K562 (cell line): Measurements from ENCODE around the gene ADCYAP1R1. TPM values are rescaled to one million over a fixed set of nuclear protein-coding genes. Genes with fewer than 3 reads are reported as not detected.
A peak's percentile ranks its signal among the peaks of the same experiment; 100 is the strongest.

ENCODE experiments used
- ATAC-seq: fragments of 200-7000 bp; cut with Tn5 transposase; 3 replicates; pipeline ENCODE4 v1.9.1; 2020; ENCODE audit warnings: moderate library complexity
- BruUV-seq: library from RNA; stranded (reverse); fragments of 400-500 nt; replicated peaks from 2 replicates; lab custom pipeline; 2021; lab: Mats Ljungman, UMichigan
- CTCF ChIA-PET: fragments of 300-600 bp; formaldehyde crosslinking; extraction: SDS; loops from one replicate; lab custom pipeline; 2021; ENCODE audit warnings: low intra/inter-chr PET ratio; lab: Yijun Ruan, JAX
- POLR2A ChIA-PET: fragments of 300-600, 350-650 bp; sonication (Branson Sonifier 250); formaldehyde crosslinking; extraction: SDS; loops from one replicate; lab custom pipeline; 2021; ENCODE audit warnings: antibody characterized with exemption, inconsistent platforms; lab: Yijun Ruan, JAX
- DNase-seq, 4 experiments: peaks; one replicate each; pipeline versions ENCODE4 v3.0.0 to v3.0.0-alpha.2; 2011 to 2018; ENCODE audit warnings: low spot score in 3 of 4, mixed read lengths in 3 of 4; ENCODE audit errors: extremely low read depth in 1 of 4
- FAIRE-seq: peaks from 2 replicates; lab custom pipeline; 2011; peaks lifted over from hg19 to GRCh38; lab: Jason Lieb, UNC
- H2AFZ ChIP-seq: 2 replicates; pipeline ENCODE4 v1.6.0; 2011; ENCODE audit warnings: low read depth, low read length, control low read depth, inconsistent platforms
- H3K27ac ChIP-seq: fragments of 200-600 bp; 3 replicates; pipeline ENCODE4 v1.8.0; 2011; ENCODE audit warnings: low read depth, mild to moderate bottlenecking, control low read depth, inconsistent platforms, low read length, moderate library complexity, mixed read lengths; ENCODE audit errors: extremely low read depth
- H3K27me3 ChIP-seq, 2 experiments: fragments of 300-600 bp in 1 of 2; 2 replicates in 1 of 2; 3 replicates in 1 of 2; pipeline versions ENCODE4 v1.6.0 to v1.8.0; 2011; ENCODE audit warnings: inconsistent platforms in 2 of 2, low read length in 2 of 2, mild to moderate bottlenecking in 1 of 2, mixed read lengths in 1 of 2, moderate library complexity in 1 of 2; ENCODE audit not compliant: control insufficient read depth in 2 of 2, insufficient read depth in 2 of 2
- H3K36me3 ChIP-seq: fragments of 300-600 bp; 3 replicates; pipeline ENCODE4 v1.8.0; 2011; ENCODE audit warnings: mild to moderate bottlenecking, low read length, inconsistent platforms; ENCODE audit not compliant: control insufficient read depth, insufficient read depth
- H3K4me1 ChIP-seq, 2 experiments: fragments of 200-600 bp in 1 of 2; replicated peaks in 1 of 2; 2 replicates in 1 of 2; 3 replicates in 1 of 2; pipeline versions ENCODE4 v1.5.1 to v1.8.0; 2011; ENCODE audit warnings: inconsistent platforms in 2 of 2, low read length in 2 of 2, mild to moderate bottlenecking in 1 of 2, mixed read lengths in 1 of 2, moderate library complexity in 1 of 2; ENCODE audit not compliant: control insufficient read depth in 2 of 2, insufficient read depth in 2 of 2
- H3K4me2 ChIP-seq: 2 replicates; pipeline ENCODE4 v1.6.1; 2011; ENCODE audit warnings: low read length, control low read depth, inconsistent platforms, mixed read lengths; ENCODE audit not compliant: insufficient read depth
- H3K4me3 ChIP-seq: fragments of 200-600 bp; sonication (generic), shearing (Covaris generic); 2 replicates; pipeline ENCODE4 v1.5.1; 2016; ENCODE audit warnings: control low read depth, inconsistent platforms
- H3K79me2 ChIP-seq: fragments of 200-600 bp; 3 replicates; pipeline ENCODE4 v1.8.0; 2011; ENCODE audit warnings: low read length, inconsistent platforms; ENCODE audit not compliant: control insufficient read depth, insufficient read depth
- H3K9ac ChIP-seq, 2 experiments: 2 replicates each; pipeline versions ENCODE4 v1.6.0 to v1.6.1; 2011; ENCODE audit warnings: low read depth in 2 of 2, low read length in 2 of 2, control low read depth in 1 of 2, inconsistent platforms in 1 of 2, mild to moderate bottlenecking in 1 of 2, mixed read lengths in 1 of 2; ENCODE audit not compliant: insufficient read depth in 1 of 2
- H3K9me1 ChIP-seq: one replicate; pipeline ENCODE4 v1.6.0; 2011; ENCODE audit warnings: inconsistent platforms, mild to moderate bottlenecking, low read length, moderate library complexity; ENCODE audit not compliant: control insufficient read depth, insufficient read depth
- H3K9me3 ChIP-seq: replicated peaks from 2 replicates; pipeline ENCODE4 v1.5.1; 2011; ENCODE audit warnings: low read depth, low read length, inconsistent platforms; ENCODE audit not compliant: control insufficient read depth, insufficient read depth
- H4K20me1 ChIP-seq: replicated peaks from 2 replicates; pipeline ENCODE4 v1.6.1; 2011; ENCODE audit warnings: low read length, inconsistent platforms, mixed read lengths; ENCODE audit not compliant: control insufficient read depth, insufficient read depth
- ARID3B ChIP-seq: fragments of 250-450 bp; sonication (Bioruptor Pico); IDR thresholded peaks from 2 replicates; pipeline ENCODE4 v1.4.0; 2020; ENCODE audit warnings: borderline replicate concordance
- BACH1 ChIP-seq: fragments of 200-800 bp; sonication (Bioruptor generic); IDR thresholded peaks from 2 replicates; pipeline ENCODE4 v1.6.1; 2016; ENCODE audit warnings: missing genetic modification characterization, missing compliant biosample characterization
- GABPA ChIP-seq: fragments of 200-800 bp; sonication (Bioruptor generic); conservative IDR thresholded peaks from 2 replicates; pipeline ENCODE4 v1.6.1; 2016; ENCODE audit warnings: low read depth, missing genetic modification characterization, missing compliant biosample characterization
- IRF2 ChIP-seq: sonication (generic); formaldehyde crosslinking; IDR thresholded peaks from 2 replicates; pipeline ENCODE4 v1.8.1; 2022; ENCODE audit warnings: mild to moderate bottlenecking, missing genetic modification reagents
- MCM7 ChIP-seq, 2 experiments: fragments of 450-650 bp; IDR thresholded peaks; 2 replicates each; pipeline ENCODE4 v1.6.1; 2016 to 2018
- NCOA2 ChIP-seq, 2 experiments: fragments of 450-650 bp; IDR thresholded peaks; 2 replicates each; pipeline ENCODE4 v1.6.1; 2018; ENCODE audit warnings: mild to moderate bottlenecking in 2 of 2, moderate library complexity in 1 of 2; ENCODE audit not compliant: partially characterized antibody in 2 of 2
- NCOA6 ChIP-seq: fragments of 450-650 bp; IDR thresholded peaks from 2 replicates; pipeline ENCODE4 v1.6.1; 2017; ENCODE audit warnings: mild to moderate bottlenecking
- PML ChIP-seq: IDR thresholded peaks from 2 replicates; pipeline ENCODE4 v1.6.1; 2012; ENCODE audit warnings: low read length, inconsistent platforms
- SP2 ChIP-seq: IDR thresholded peaks from 2 replicates; pipeline ENCODE4 v1.6.1; 2011; ENCODE audit warnings: mild to moderate bottlenecking, low read depth, low read length, moderate library complexity; ENCODE audit not compliant: poor library complexity, severe bottlenecking; ENCODE audit errors: extremely low read depth
- ZBTB49 ChIP-seq: sonication (generic); formaldehyde crosslinking; IDR thresholded peaks from 2 replicates; pipeline ENCODE4 v1.8.0; 2022; ENCODE audit warnings: missing genetic modification reagents, mild to moderate bottlenecking, borderline replicate concordance
- WGBS: fragments of 100-300 bp; shearing (Covaris generic); methylation state at CpG from one replicate; pipeline ENCODE4 v1.1.6; 2016; ENCODE audit warnings: low coverage, mixed read lengths; ENCODE audit not compliant: insufficient coverage; ENCODE audit errors: missing lambda C conversion rate; 5-methylcytosine and 5-hydroxymethylcytosine counted together
- in situ Hi-C: fragments of 300-500 bp; cut with MboI; formaldehyde crosslinking; loops from 4 replicates; pipeline ENCODE4 v1.15.0; 2018; ENCODE audit warnings: inconsistent platforms, mixed read lengths
- intact Hi-C: fragments of 100-400 bp; cut with micrococcal nuclease; formaldehyde crosslinking; loops from 2 replicates; pipeline ENCODE4 v1.14.2; 2022
- polyA plus RNA-seq, 8 experiments: library from polyadenylated mRNA; depleted of rRNA in 4 of 8; stranded (reverse) in 5 of 8; unstranded in 3 of 8; fragments of >200 nt; fragmentation: Nextera tagmentation in 2 of 8; fragmentation: Illumina TruSeq in 1 of 8; extraction: Ambion mirVana in 2 of 8; extraction: Trizol in 1 of 8; gene quantifications; 2 replicates each; pipeline versions ENCODE4 v1.2.1 to v1.2.3, GENCODE V29; 2011 to 2014; ENCODE audit warnings: inconsistent platforms in 1 of 8, missing spikeins in 1 of 8
- total RNA-seq, 7 experiments: library from RNA; depleted of rRNA in 6 of 7; stranded (reverse); fragments of >200 nt in 6 of 7; fragmentation: Illumina TruSeq in 2 of 7; extraction: Trizol in 2 of 7; gene quantifications; 2 replicates each; pipeline versions ENCODE4 v1.2.1 to v1.2.3, GENCODE V29; 2011 to 2021; ENCODE audit warnings: low replicate concordance in 1 of 7

The ADCYAP1R1 gene
- total and polyA plus RNA-seq, 9 of the 15 experiments (the other 6 are each of a cell fraction or from before 2014, with no cell fraction given), result 0.03 to 0.07 TPM; not detected in 7

GRCh38 chr7:31022117-31022516, 30.0 kb upstream of the ADCYAP1R1 start:
- H3K9ac ChIP-seq, result no peak overlapping the region
- no peak for TF ChIP-seq PML
- no peak for TF ChIP-seq IRF2 (CRISPR knock-in tag)
- no peak for TF ChIP-seq ARID3B (CRISPR knock-in tag)
- no peak overlapping the region for H3K27ac ChIP-seq
- H4K20me1 ChIP-seq, result 0 out of 2 replicates have a peak, but pooled peaks cover 10% of the 10 kb centered on the region
- in situ Hi-C loops, result no loop called here
- intact Hi-C loops, result no loop called here
- ATAC-seq (no peak), DNase-seq (no peak), FAIRE-seq (no peak)
- H3K36me3 ChIP-seq, result no peaks in the 10 kb centered on the region
- H3K27me3 ChIP-seq, result peaks cover 9 to 18% of the 10 kb centered on the region in 2 experiments; a peak in 4 of 5 replicates
- no peaks in the 10 kb centered on the region for H3K9me3 ChIP-seq
- no peak overlapping the region for H2AFZ ChIP-seq
- peaks cover 4% of the 10 kb centered on the region for H3K9me1 ChIP-seq
- 0% methylated on average over 4 of the region's 4 CpGs for WGBS
- no peaks in the 10 kb centered on the region; a peak in 1 of 5 replicates for H3K4me1 ChIP-seq
- no peaks in the 10 kb centered on the region for H3K79me2 ChIP-seq
- no peak overlapping the region for H3K4me2 ChIP-seq
- no peak overlapping the region for H3K4me3 ChIP-seq
- BruUV-seq, result no TSS peak
- ChIA-PET POLR2A (no interaction called here), CTCF (no interaction called here)

GRCh38 chr7:31022726-31023125, 29.4 kb upstream of the ADCYAP1R1 start:
- H3K4me3 ChIP-seq, result no peak overlapping the region
- H3K27me3 ChIP-seq, result peaks cover 14 to 25% of the 10 kb centered on the region in 2 experiments; a peak in 4 of 5 replicates
- 0% methylated on average over 3 of the region's 3 CpGs for WGBS
- no peaks in the 10 kb centered on the region for H3K36me3 ChIP-seq
- DNase-seq (peak in 2 of 4 experiments; percentile 17 to 33), ATAC-seq (peak; percentile 47; the same call in 2 of the 3 replicates), FAIRE-seq (no peak)
- intact Hi-C loops, result no loop called here
- BruUV-seq, result no TSS peak
- H3K4me1 ChIP-seq, result no peaks in the 10 kb centered on the region; a peak in 1 of 5 replicates
- no peak overlapping the region; a peak in 1 of 4 replicates for H3K9ac ChIP-seq
- ChIA-PET CTCF (no interaction called here), POLR2A (no interaction called here)
- in situ Hi-C loops, result no loop called here
- H3K27ac ChIP-seq, result no peak overlapping the region
- TF ChIP-seq SP2 (no peak), ZBTB49 (CRISPR knock-in tag) (no peak), NCOA6 (no peak), BACH1 (tag) (no peak), MCM7 (IDR thresholded peaks at IDR 0.05) (no peak), NCOA2 (IDR thresholded peaks at IDR 0.05; ENCODE audit: partially characterized antibody in 2 of 2) (no peak), GABPA (no peak)
- H3K79me2 ChIP-seq, result no peaks in the 10 kb centered on the region
- H3K9me3 ChIP-seq, result no peaks in the 10 kb centered on the region
- 0 out of 2 replicates have a peak, but pooled peaks cover 10% of the 10 kb centered on the region for H4K20me1 ChIP-seq
- H3K4me2 ChIP-seq, result no peak overlapping the region
- no peak overlapping the region for H2AFZ ChIP-seq
- H3K9me1 ChIP-seq, result peaks cover 4% of the 10 kb centered on the region
